ENCODE measurements around the gene GBF1.

Gene GBF1

DNA sequence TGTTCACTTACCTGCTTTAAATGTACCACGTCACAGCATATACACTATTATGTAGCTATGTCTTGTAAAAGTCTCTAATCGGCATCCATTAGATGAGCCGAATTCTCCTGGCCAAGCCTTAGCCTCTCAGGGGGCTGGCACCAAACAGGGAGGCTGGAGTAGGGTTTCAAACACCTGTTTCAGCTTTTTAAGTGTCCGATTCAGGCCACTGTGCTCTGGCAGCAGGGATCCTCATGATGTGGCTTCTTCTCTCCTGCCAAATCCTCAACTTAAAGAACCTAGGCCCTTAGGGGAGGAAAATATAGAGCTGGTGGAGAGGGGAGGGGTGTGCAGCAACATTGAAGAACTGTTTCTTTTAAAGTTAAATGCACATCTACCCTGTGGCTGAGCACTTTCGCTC lies 81.7 kb downstream of the GBF1 start:
- TF ChIP-seq, protein P1, sequence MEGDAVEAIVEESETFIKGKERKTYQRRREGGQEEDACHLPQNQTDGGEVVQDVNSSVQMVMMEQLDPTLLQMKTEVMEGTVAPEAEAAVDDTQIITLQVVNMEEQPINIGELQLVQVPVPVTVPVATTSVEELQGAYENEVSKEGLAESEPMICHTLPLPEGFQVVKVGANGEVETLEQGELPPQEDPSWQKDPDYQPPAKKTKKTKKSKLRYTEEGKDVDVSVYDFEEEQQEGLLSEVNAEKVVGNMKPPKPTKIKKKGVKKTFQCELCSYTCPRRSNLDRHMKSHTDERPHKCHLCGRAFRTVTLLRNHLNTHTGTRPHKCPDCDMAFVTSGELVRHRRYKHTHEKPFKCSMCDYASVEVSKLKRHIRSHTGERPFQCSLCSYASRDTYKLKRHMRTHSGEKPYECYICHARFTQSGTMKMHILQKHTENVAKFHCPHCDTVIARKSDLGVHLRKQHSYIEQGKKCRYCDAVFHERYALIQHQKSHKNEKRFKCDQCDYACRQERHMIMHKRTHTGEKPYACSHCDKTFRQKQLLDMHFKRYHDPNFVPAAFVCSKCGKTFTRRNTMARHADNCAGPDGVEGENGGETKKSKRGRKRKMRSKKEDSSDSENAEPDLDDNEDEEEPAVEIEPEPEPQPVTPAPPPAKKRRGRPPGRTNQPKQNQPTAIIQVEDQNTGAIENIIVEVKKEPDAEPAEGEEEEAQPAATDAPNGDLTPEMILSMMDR (IDR thresholded peaks at IDR 0.05), result no peak

DNA sequence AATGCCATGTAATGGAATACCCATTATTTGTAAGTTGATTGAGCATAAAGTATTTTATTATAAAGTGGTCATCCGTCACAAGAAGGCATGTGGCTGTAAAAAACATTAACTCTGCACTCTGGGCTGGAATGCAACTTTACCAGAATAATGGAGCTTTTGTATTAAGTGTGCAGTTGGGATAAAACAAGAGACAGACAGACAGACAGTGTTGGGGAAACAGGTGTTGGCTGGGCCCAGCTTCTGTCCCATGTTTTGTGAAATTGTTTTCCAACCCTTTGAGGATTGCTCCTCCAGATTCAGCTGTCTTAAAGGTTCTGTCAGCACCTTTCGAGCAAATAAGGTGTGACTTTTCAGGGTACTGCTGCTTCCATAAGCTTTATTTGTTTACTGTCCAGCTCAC lies 82.3 kb downstream of the GBF1 start:
- TF ChIP-seq, protein P1 (IDR thresholded peaks at IDR 0.05), result no peak

DNA sequence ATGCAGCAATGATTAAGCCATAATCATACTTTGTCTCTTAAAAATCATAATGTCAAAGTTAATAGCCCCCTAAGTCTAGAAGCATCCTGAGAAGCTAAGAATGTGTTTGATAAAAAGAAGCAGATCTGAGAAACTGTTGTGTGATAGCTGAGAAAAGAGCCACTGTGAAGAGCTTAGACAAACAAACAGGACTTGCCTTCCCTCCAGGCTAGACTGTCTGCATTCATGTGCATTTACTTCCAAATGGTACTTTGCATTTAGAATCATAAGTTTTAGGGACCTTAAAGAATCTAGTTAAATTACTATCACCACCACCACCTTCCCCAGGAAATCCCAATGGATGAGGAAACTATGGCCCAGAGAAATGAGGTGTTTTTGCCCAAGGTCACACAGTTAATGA lies 87.4 kb downstream of the GBF1 start:
- TF ChIP-seq, protein P1 (IDR thresholded peaks at IDR 0.05), result no peak

DNA sequence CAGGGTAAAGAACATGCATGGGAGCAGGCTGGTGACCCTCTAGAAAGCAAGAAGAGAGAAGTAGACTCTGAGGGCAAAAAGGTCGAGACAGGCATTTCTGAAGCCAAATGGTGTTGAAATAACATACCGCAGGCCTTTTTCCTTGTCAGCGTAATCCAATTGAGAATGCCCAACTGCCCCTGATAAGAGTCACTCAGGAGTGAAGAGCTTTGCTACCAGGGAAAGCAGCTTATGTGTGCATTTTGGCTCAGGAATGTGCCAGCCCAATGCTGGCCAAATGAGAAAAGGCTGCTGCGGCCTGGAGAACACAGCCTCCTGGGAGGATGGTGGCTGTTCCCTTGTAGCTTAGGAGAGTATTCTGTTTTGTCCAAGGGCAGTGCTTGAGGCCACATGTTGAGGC lies 88.8 kb downstream of the GBF1 start:
- TF ChIP-seq, protein P1 (IDR thresholded peaks at IDR 0.05), result no peak

DNA sequence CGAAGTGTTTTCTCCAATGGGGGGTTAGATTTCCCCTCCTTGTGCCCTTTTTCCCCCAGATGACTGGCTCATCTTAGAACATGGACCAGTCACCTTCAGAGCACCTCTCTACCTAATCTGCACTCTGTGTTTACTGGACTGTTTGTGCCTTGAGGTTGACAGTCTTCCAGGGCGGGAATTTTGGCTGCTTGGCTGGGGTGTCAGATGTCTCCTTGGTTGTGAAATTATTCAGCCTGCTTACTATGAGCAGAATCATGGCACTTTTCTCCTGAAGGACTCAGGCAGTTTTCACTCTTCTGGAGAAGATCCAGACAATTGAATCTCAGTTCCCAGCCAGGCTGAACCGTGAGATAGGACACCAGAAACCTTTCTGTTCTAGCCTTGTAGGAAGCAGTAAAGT lies 89.9 kb downstream of the GBF1 start:
- TF ChIP-seq, protein P1 (IDR thresholded peaks at IDR 0.05), result no peak

DNA sequence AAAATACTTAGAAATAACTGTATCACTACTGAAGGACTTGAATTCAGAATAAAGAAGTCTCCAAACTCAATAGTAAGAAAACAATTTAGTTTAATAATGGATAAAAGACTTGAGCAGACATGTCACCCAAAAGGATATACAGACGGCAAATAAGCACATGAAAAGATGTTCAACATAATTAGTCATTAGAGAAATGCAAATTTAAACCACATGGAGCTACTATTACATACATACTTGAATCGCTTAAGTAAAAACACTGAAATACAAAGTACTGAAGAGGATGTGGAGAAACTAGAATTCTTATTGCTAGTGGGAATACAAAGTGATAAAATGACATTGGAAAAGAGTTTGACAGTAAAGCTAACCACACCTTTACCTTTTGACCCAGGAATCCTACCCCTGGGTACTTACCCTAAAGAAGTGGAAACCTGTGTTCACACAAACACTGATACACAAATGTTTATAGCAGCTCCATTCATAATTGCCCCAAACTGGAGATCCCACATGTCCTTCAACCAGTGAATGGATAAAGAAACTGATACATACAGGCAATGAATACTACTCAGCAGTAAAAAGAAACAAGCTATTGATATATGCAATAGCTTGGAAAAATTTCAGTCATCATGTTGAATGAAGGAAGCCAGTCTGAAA lies 95.8 kb downstream of the GBF1 start:
- TF ChIP-seq, protein P1 (IDR thresholded peaks at IDR 0.05), result no peak

DNA sequence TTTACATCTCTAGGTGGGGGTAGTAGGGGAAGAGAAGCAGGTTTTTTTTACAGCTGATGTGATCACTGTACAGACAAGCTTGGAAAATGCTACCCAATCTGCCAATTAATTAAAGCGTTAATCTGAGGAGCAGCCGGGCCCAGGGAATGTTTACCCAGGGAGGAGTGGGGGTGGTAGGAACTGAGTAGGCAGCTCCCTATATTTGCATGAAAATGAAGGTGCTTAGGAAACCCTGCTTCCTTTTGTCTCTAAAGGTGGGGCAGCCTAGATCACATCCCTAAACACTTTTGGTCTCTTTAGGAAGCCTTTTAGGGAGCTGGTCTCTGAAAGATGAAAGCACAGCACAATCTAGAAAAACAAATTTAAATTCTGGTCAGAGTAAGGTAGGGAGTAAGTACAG lies 97.1 kb downstream of the GBF1 start:
- TF ChIP-seq, protein P1 (IDR thresholded peaks at IDR 0.05), result no peak

DNA sequence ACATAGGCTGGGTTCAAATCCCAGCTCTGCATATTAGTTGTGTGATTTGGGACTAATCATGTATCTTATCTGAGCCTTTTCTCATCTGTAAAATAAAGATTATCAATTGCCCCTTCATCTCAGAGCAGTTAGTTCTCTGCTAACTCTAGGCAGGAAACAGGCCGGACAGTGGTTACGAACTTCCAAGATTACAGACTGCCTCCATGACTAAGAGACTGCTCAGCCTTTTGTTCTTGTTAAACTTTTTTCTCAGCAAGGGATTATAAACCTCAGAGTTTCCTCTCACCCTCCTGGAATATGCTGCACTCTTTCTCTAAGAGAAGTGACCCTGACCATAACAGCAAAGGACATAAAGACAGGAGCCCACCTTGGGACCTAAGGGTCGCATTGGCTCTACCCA lies 97.6 kb downstream of the GBF1 start:
- TF ChIP-seq, protein P1 (IDR thresholded peaks at IDR 0.05), result no peak
